Endothelial cell of umbilical vein (primary cell): ENCODE measurements around the gene SUMF1. TPM values are rescaled to one million over a fixed set of nuclear protein-coding genes. Genes with fewer than 3 reads are reported as not detected.

Source experiments
- BruUV-seq: library from RNA; stranded (reverse); fragments of 400-500 nt; replicated peaks from 2 replicates; lab custom pipeline; 2021; lab: Mats Ljungman, UMichigan
- CTCF ChIA-PET: fragments of 300-600, 350-600 bp; sonication (Branson Sonifier 250); formaldehyde crosslinking; loops from one replicate; lab custom pipeline; 2021; ENCODE audit warnings: antibody characterized with exemption, inconsistent platforms; lab: Charles Lee
- POLR2A ChIA-PET: fragments of 300-600, 350-600 bp; sonication (Branson Sonifier 250); formaldehyde crosslinking; loops from one replicate; lab custom pipeline; 2021; ENCODE audit warnings: antibody characterized with exemption, inconsistent platforms; lab: Charles Lee
- DNase-seq: peaks from one replicate; pipeline ENCODE4 v3.0.0-alpha.2; 2011; ENCODE audit warnings: low read depth, low spot score
- FAIRE-seq: peaks from 2 replicates; lab custom pipeline; 2011; peaks lifted over from hg19 to GRCh38; lab: Jason Lieb, UNC
- H2AFZ ChIP-seq: 2 replicates; pipeline ENCODE4 v1.6.0; 2012; ENCODE audit warnings: low read depth, low read length, control low read depth, inconsistent platforms
- H3K27ac ChIP-seq: 2 replicates; pipeline ENCODE4 v1.5.1; 2011; ENCODE audit warnings: low read depth, mild to moderate bottlenecking, control low read depth, low read length, moderate library complexity; ENCODE audit not compliant: insufficient read depth
- H3K27me3 ChIP-seq, 2 experiments: 2 replicates each; pipeline versions ENCODE4 v1.6.0 to v1.6.1; 2011; ENCODE audit warnings: low read length in 2 of 2, mixed read lengths in 1 of 2; ENCODE audit not compliant: control insufficient read depth in 2 of 2, insufficient read depth in 2 of 2
- H3K36me3 ChIP-seq, 2 experiments: 2 replicates in 1 of 2; 3 replicates in 1 of 2; pipeline ENCODE4 v1.5.1; 2011; ENCODE audit warnings: low read length in 2 of 2, mild to moderate bottlenecking in 1 of 2, moderate library complexity in 1 of 2; ENCODE audit not compliant: control insufficient read depth in 2 of 2, insufficient read depth in 2 of 2; ENCODE audit errors: extremely low read depth in 1 of 2
- H3K4me1 ChIP-seq: 3 replicates; pipeline ENCODE4 v1.5.1; 2011; ENCODE audit warnings: mild to moderate bottlenecking, low read length; ENCODE audit not compliant: control insufficient read depth, insufficient read depth; ENCODE audit errors: extremely low read depth
- H3K4me2 ChIP-seq: 2 replicates; pipeline ENCODE4 v1.6.1; 2011; ENCODE audit warnings: low read length, control low read depth, mixed read lengths; ENCODE audit not compliant: insufficient read depth
- H3K4me3 ChIP-seq, 3 experiments: fragments of 200-600 bp in 1 of 3; sonication (generic), shearing (Covaris generic) in 1 of 3; replicated peaks in 1 of 3; 2 replicates each; pipeline ENCODE4 v1.5.1; 2011 to 2016; ENCODE audit warnings: control low read depth in 3 of 3, low read length in 3 of 3, mild to moderate bottlenecking in 2 of 3, inconsistent platforms in 1 of 3, low read depth in 1 of 3, moderate library complexity in 1 of 3; ENCODE audit not compliant: insufficient read depth in 1 of 3
- H3K79me2 ChIP-seq: 2 replicates; pipeline ENCODE4 v1.6.0; 2012; ENCODE audit warnings: low read length, inconsistent platforms; ENCODE audit not compliant: control insufficient read depth, insufficient read depth
- H3K9ac ChIP-seq: replicated peaks from 2 replicates; pipeline ENCODE3; 2011; ENCODE audit warnings: low read length, control low read depth; ENCODE audit not compliant: insufficient read depth; ENCODE audit errors: extremely low read depth
- H3K9me1 ChIP-seq: replicated peaks from 3 replicates; pipeline ENCODE4 v1.6.0; 2011; ENCODE audit warnings: mild to moderate bottlenecking, low read length; ENCODE audit not compliant: control insufficient read depth, insufficient read depth; ENCODE audit errors: extremely low read depth
- H3K9me3 ChIP-seq: replicated peaks from 2 replicates; pipeline ENCODE4 v1.5.1; 2012; ENCODE audit warnings: low read length, inconsistent platforms; ENCODE audit not compliant: control insufficient read depth, insufficient read depth
- H4K20me1 ChIP-seq: replicated peaks from 2 replicates; pipeline ENCODE3; 2011; ENCODE audit warnings: mild to moderate bottlenecking, low read length; ENCODE audit not compliant: control insufficient read depth, insufficient read depth; ENCODE audit errors: extremely low read depth
- CTCF ChIP-seq, 2 donors: IDR thresholded peaks; 1 replicate in 1 of 2; 2 replicates in 1 of 2; pipeline ENCODE4 v1.5.1; 2011; ENCODE audit warnings: low read length in 2 of 2, mild to moderate bottlenecking in 2 of 2, moderate library complexity in 2 of 2, control low read depth in 1 of 2, inconsistent platforms in 1 of 2, low read depth in 1 of 2; ENCODE audit not compliant: insufficient read depth in 1 of 2; ENCODE audit errors: extremely low read depth in 1 of 2
- EZH2 ChIP-seq: IDR thresholded peaks from 2 replicates; pipeline ENCODE4 v1.6.1; 2012; ENCODE audit warnings: borderline replicate concordance, low read depth, mild to moderate bottlenecking, moderate library complexity, low read length, inconsistent platforms; ENCODE audit not compliant: severe bottlenecking
- FOS ChIP-seq: IDR thresholded peaks from 2 replicates; pipeline ENCODE4 v1.6.1; 2011; ENCODE audit warnings: mild to moderate bottlenecking, low read length, moderate library complexity, borderline replicate concordance; ENCODE audit not compliant: insufficient read depth
- GATA2 ChIP-seq: IDR thresholded peaks from 2 replicates; pipeline ENCODE4 v1.7.0; 2011; ENCODE audit warnings: low read depth, mild to moderate bottlenecking, moderate library complexity, mixed read lengths, low read length; ENCODE audit not compliant: insufficient read length, insufficient read depth
- JUN ChIP-seq: IDR thresholded peaks from 2 replicates; pipeline ENCODE4 v1.6.1; 2011; ENCODE audit warnings: borderline replicate concordance, low read depth; ENCODE audit not compliant: insufficient read length, insufficient read depth
- MYC ChIP-seq: IDR thresholded peaks from one replicate; pipeline ENCODE4 v1.6.1; 2011; ENCODE audit warnings: mild to moderate bottlenecking, low read depth, low read length
- POLR2A ChIP-seq: IDR thresholded peaks from 2 replicates; pipeline ENCODE4 v1.6.1; 2012; ENCODE audit warnings: low read depth, mild to moderate bottlenecking, control low read depth, low read length
- POLR2AphosphoS5 ChIP-seq: IDR thresholded peaks from 2 replicates; pipeline ENCODE4 v1.6.1; 2012; ENCODE audit warnings: low read depth, mild to moderate bottlenecking, control low read depth, low read length, moderate library complexity; ENCODE audit not compliant: insufficient read depth
- dilution Hi-C: fragments of 300-500 bp; cut with MboI; formaldehyde crosslinking; loops from one replicate; pipeline ENCODE4 v1.15.0; 2019; ENCODE audit warnings: low sequenced_read_pairs; ENCODE audit not compliant: extremely low pct_ligation_motif_present
- intact Hi-C: fragments of 100-400 bp; cut with micrococcal nuclease; formaldehyde crosslinking; loops from one replicate; pipeline ENCODE4 v1.10.0; 2022
- polyA plus RNA-seq, 4 experiments: library from polyadenylated mRNA; depleted of rRNA in 3 of 4; stranded (reverse) in 3 of 4; unstranded in 1 of 4; fragments of >200 nt; gene quantifications; 2 replicates each; pipeline versions ENCODE4 v1.2.1 to v1.2.3, GENCODE V29; 2011 to 2012; ENCODE audit warnings: missing spikeins in 1 of 4
- total RNA-seq: library from RNA; stranded (reverse); gene quantifications from 2 replicates; pipeline ENCODE4 v1.2.3, GENCODE V29; 2021
- TF ChIP-seq, protein P1 (sequence below): IDR thresholded peaks from 2 replicates; pipeline ENCODE4 v1.6.1; 2011; ENCODE audit not compliant: insufficient read depth, insufficient read length

SUMF1 gene
- total and polyA plus RNA-seq, 2 donors (not counting 3 experiments of a cell fraction or from before 2014, with no cell fraction given), result 31.5 to 46.8 TPM

DNA sequence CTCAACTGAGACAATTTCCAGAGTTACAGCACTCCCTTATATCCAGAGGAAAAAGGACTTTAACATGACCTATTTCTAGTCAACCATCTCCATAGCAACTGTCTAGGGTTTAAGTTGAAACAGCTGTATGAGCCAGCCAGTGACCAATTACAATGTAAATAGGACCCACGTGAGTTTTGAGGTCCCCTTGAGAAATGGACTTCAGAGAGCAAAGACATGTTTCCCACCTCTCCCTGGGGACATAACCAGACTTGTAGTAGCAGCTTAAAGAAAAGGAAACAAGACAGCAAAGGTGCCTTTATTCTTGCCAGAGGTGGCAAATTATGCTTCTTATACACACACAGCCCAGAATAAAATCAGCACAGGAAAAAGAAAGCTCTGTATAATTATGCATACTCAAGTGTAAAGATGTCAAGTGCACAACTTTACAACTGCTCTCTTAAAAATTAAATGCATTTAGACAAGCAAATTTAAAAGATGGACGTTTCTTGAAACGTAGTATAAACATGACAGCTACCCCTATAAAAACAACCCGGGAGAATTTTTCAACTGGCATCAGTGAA is 40.2 kb downstream of the SUMF1 start:
- ChIA-PET POLR2A (no interaction called here), CTCF (interaction anchor here (1.0 to 1.6 kb wide), 2 partner anchors 76 to 206 kb away, joined by 3 to 4 read pairs; no protein-coding TSS in a partner anchor)
- DNase-seq, result peak; percentile 46
- Histone ChIP-seq H3K4me2 (no peak overlapping the region), H2AFZ (no peak overlapping the region), H3K27me3 (no peaks in the 10 kb centered on the region), H3K27ac (no peak overlapping the region), H3K79me2 (no peaks in the 10 kb centered on the region), H3K9ac (no peak overlapping the region), H3K36me3 (no peaks in the 10 kb centered on the region), H4K20me1 (no peaks in the 10 kb centered on the region), H3K4me3 (no peak overlapping the region), H3K9me1 (no peaks in the 10 kb centered on the region), H3K4me1 (no peaks in the 10 kb centered on the region), H3K9me3 (no peaks in the 10 kb centered on the region)
- no TSS peak for BruUV-seq
- FAIRE-seq, result no peak
- intact Hi-C loops, result no loop called here
- dilution Hi-C loops, result no loop called here
- TF ChIP-seq FOS (peak; percentile 56), JUN (no peak)

- no peak overlapping the region for H3K4me3 ChIP-seq
- H3K4me1 ChIP-seq, result no peaks in the 10 kb centered on the region
- H3K27ac ChIP-seq, result no peak overlapping the region
- no peak overlapping the region for H3K9ac ChIP-seq
- ChIA-PET POLR2A (no interaction called here), CTCF (interaction anchor here (1.6 kb wide), 1 partner anchor 207 kb away, joined by 4 read pairs; no protein-coding TSS in a partner anchor)
- no peaks in the 10 kb centered on the region for H3K36me3 ChIP-seq
- FAIRE-seq (no peak), DNase-seq (no peak)
- BruUV-seq, result no TSS peak
- no peaks in the 10 kb centered on the region for H3K9me1 ChIP-seq
- no peak for TF ChIP-seq FOS
- no peak for TF ChIP-seq JUN
- TF ChIP-seq GATA2, result no peak
- TF ChIP-seq POLR2AphosphoS5, result no peak
- no peak for TF ChIP-seq EZH2
- TF ChIP-seq POLR2A, result no peak
- TF ChIP-seq CTCF (IDR thresholded peaks at IDR 0.05; ENCODE audit: extremely low read depth in 1 of 2, insufficient read depth in 1 of 2, low read depth in 1 of 2, low read length in 2 of 2), result no peak
- TF ChIP-seq, protein P1, sequence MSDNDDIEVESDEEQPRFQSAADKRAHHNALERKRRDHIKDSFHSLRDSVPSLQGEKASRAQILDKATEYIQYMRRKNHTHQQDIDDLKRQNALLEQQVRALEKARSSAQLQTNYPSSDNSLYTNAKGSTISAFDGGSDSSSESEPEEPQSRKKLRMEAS, result no peak
- no peak for TF ChIP-seq MYC
- H4K20me1 ChIP-seq, result no peaks in the 10 kb centered on the region
- intact Hi-C loops (no loop called here), dilution Hi-C loops (no loop called here)
- no peaks in the 10 kb centered on the region for H3K9me3 ChIP-seq
- no peak overlapping the region for H3K4me2 ChIP-seq
- H3K27me3 ChIP-seq, result no peaks in the 10 kb centered on the region
- H2AFZ ChIP-seq, result no peak overlapping the region
- no peaks in the 10 kb centered on the region for H3K79me2 ChIP-seq
Measured at GRCh38 chr3:4426261-4426781, 40.7 kb downstream of the SUMF1 start.
